ENCODE results near the gene IFNE. TPM values are rescaled to one million over a fixed set of nuclear protein-coding genes. Genes with fewer than 3 reads are reported as not detected.

The IFNE gene
- total and polyA plus RNA-seq, 4 donors, result not detected

DNA sequence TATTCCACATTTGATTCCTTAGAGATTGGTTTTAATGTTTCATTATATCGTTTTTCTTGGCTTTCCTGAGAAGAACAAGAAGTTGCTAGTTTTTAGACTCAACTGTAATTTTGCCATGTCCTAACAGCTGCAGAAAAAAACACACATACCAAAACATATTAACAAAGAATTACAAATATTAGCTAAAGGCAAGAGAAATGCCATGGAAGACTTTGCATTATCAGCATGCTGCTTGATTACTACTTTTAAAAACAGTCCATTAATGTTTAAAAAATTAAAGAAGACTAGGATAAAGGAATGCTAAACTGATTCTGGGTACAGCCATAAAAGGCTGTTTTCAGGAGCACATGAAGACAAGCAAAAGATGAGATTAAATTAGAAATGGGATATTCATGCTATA lies 20.5 kb upstream of the IFNE start (continued):
- TF ChIP-seq, protein P1, sequence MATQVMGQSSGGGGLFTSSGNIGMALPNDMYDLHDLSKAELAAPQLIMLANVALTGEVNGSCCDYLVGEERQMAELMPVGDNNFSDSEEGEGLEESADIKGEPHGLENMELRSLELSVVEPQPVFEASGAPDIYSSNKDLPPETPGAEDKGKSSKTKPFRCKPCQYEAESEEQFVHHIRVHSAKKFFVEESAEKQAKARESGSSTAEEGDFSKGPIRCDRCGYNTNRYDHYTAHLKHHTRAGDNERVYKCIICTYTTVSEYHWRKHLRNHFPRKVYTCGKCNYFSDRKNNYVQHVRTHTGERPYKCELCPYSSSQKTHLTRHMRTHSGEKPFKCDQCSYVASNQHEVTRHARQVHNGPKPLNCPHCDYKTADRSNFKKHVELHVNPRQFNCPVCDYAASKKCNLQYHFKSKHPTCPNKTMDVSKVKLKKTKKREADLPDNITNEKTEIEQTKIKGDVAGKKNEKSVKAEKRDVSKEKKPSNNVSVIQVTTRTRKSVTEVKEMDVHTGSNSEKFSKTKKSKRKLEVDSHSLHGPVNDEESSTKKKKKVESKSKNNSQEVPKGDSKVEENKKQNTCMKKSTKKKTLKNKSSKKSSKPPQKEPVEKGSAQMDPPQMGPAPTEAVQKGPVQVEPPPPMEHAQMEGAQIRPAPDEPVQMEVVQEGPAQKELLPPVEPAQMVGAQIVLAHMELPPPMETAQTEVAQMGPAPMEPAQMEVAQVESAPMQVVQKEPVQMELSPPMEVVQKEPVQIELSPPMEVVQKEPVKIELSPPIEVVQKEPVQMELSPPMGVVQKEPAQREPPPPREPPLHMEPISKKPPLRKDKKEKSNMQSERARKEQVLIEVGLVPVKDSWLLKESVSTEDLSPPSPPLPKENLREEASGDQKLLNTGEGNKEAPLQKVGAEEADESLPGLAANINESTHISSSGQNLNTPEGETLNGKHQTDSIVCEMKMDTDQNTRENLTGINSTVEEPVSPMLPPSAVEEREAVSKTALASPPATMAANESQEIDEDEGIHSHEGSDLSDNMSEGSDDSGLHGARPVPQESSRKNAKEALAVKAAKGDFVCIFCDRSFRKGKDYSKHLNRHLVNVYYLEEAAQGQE (IDR thresholded peaks at IDR 0.05), result no peak
- TF ChIP-seq FOXA1 (IDR thresholded peaks at IDR 0.05) (no peak), MAX (IDR thresholded peaks at IDR 0.05) (no peak), EGR1 (IDR thresholded peaks at IDR 0.05; ENCODE audit: low read depth in 2 of 2) (no peak)
- TF ChIP-seq, protein P2, sequence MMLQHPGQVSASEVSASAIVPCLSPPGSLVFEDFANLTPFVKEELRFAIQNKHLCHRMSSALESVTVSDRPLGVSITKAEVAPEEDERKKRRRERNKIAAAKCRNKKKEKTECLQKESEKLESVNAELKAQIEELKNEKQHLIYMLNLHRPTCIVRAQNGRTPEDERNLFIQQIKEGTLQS (IDR thresholded peaks at IDR 0.05), result no peak

DNA sequence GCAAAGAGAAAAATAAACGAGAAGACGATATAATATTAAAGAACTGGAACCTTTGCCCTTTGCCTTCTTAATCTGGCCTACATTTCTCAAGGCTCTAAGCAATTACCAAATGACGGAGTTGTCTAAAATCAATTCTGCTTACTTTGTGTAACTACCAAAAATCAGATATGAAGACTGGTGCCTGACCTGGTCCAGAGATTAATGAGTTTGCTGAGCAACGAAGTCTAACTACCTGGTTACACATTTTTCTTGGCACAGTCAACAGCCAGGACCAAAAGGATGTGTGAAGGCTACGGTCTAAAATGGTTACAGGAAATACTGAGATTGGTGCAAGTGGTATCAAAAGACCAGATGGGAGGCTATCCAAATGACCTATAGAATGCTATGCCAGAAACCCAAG lies 17.8 kb upstream of the IFNE start:
- DNase-seq (ENCODE audit: low spot score), result no peak
- Histone ChIP-seq H3K4me1 (ENCODE audit: control insufficient read depth in 4 of 4, insufficient read depth in 4 of 4, low read length in 3 of 4) (no peaks in the 10 kb centered on the region), H3K27ac (ENCODE audit: low read depth in 1 of 2, low read length in 2 of 2) (no peak overlapping the region), H3K27me3 (ENCODE audit: control insufficient read depth in 4 of 4, insufficient read depth in 4 of 4, low read length in 3 of 4) (no peaks in the 10 kb centered on the region), H3K4me3 (ENCODE audit: low read depth in 1 of 3, low read length in 3 of 3) (no peak overlapping the region), H3K9me3 (ENCODE audit: control insufficient read depth in 4 of 4, low read length in 3 of 4) (no peaks in the 10 kb centered on the region), H3K36me3 (ENCODE audit: control insufficient read depth in 4 of 4, insufficient read depth in 3 of 4, low read depth in 1 of 4, low read length in 3 of 4) (no peaks in the 10 kb centered on the region), H3K9ac (ENCODE audit: low read depth in 1 of 2, low read length in 2 of 2) (no peak overlapping the region)
- TF ChIP-seq SP1 (IDR thresholded peaks at IDR 0.05) (no peak), RAD21 (IDR thresholded peaks at IDR 0.05) (no peak), HNF4A (conservative IDR thresholded peaks at IDR 0.05) (no peak), TAF1 (conservative IDR thresholded peaks at IDR 0.05) (no peak), GABPA (IDR thresholded peaks at IDR 0.05 in 1 of 2, conservative IDR thresholded peaks at IDR 0.05 in 1 of 2) (no peak), ZBTB33 (IDR thresholded peaks at IDR 0.05) (no peak), JUND (IDR thresholded peaks at IDR 0.05) (no peak), FOXA2 (IDR thresholded peaks at IDR 0.05) (no peak), EGR1 (IDR thresholded peaks at IDR 0.05; ENCODE audit: low read depth in 2 of 2) (no peak), HNF4G (IDR thresholded peaks at IDR 0.05) (no peak), FOXA1 (IDR thresholded peaks at IDR 0.05) (no peak), RXRA (IDR thresholded peaks at IDR 0.05) (no peak), MAX (IDR thresholded peaks at IDR 0.05) (no peak), YY1 (IDR thresholded peaks at IDR 0.05) (no peak), NR2F2 (IDR thresholded peaks at IDR 0.05) (no peak)
- TF ChIP-seq, protein P2 (IDR thresholded peaks at IDR 0.05), result no peak
- 47% methylated on average over 5 of the region's 5 CpGs for WGBS

Measured in liver (tissue), 9 donors.